IMR-90 (cell line): ENCODE results near the gene HBEGF. TPM values are rescaled to one million over a fixed set of nuclear protein-coding genes. Genes with fewer than 3 reads are reported as not detected.

Experiments
- ATAC-seq: fragments of 200-7000 bp; cut with Tn5 transposase; 2 replicates; pipeline ENCODE4 v1.9.1; 2020; ENCODE audit warnings: low read depth, mild to moderate bottlenecking, moderate library complexity
- BruUV-seq: library from RNA; stranded (reverse); fragments of 400-500 nt; replicated peaks from 2 replicates; lab custom pipeline; 2021; lab: Mats Ljungman, UMichigan
- CTCF ChIA-PET: fragments of 300-600 bp; formaldehyde crosslinking; extraction: SDS; loops from one replicate; lab custom pipeline; 2021; ENCODE audit warnings: antibody characterized with exemption; lab: Yijun Ruan, JAX
- POLR2A ChIA-PET: fragments of 300-600 bp; sonication (Branson Sonifier 250); formaldehyde crosslinking; loops from one replicate; lab custom pipeline; 2022; ENCODE audit warnings: antibody characterized with exemption; ENCODE audit not compliant: unreplicated experiment; lab: Charles Lee
- DNase-seq: peaks from one replicate; pipeline ENCODE4 v3.0.0; 2013
- H2AFZ ChIP-seq: replicated peaks from 2 replicates; pipeline ENCODE3; 2013; ENCODE audit warnings: low read length, mild to moderate bottlenecking; ENCODE audit not compliant: poor library complexity
- H2AK5ac ChIP-seq: 2 replicates; pipeline ENCODE4 v1.6.1; 2013; ENCODE audit warnings: low read depth, low read length, inconsistent platforms
- H2AK9ac ChIP-seq: replicated peaks from 2 replicates; pipeline ENCODE3; 2013; ENCODE audit warnings: mild to moderate bottlenecking, low read depth, low read length, moderate library complexity; ENCODE audit not compliant: poor library complexity
- H2BK120ac ChIP-seq: 2 replicates; pipeline ENCODE4 v1.6.1; 2013; ENCODE audit warnings: low read depth, low read length, inconsistent platforms
- H2BK15ac ChIP-seq: 3 replicates; pipeline ENCODE4 v1.6.1; 2013; ENCODE audit warnings: low read depth, low read length, inconsistent platforms
- H2BK20ac ChIP-seq: 2 replicates; pipeline ENCODE4 v1.6.1; 2013; ENCODE audit warnings: low read depth, mild to moderate bottlenecking, inconsistent platforms, low read length, moderate library complexity
- H2BK5ac ChIP-seq: 2 replicates; pipeline ENCODE4 v1.6.1; 2013; ENCODE audit warnings: mild to moderate bottlenecking, low read depth, low read length, inconsistent platforms; ENCODE audit not compliant: poor library complexity, severe bottlenecking
- H3K14ac ChIP-seq: replicated peaks from 2 replicates; pipeline ENCODE4 v1.6.1; 2013; ENCODE audit warnings: low read depth, low read length, inconsistent platforms
- H3K18ac ChIP-seq: 2 replicates; pipeline ENCODE4 v1.6.1; 2013; ENCODE audit warnings: low read depth, low read length, control low read depth
- H3K23ac ChIP-seq: 2 replicates; pipeline ENCODE4 v1.6.1; 2013; ENCODE audit warnings: low read depth, low read length, inconsistent platforms
- H3K27ac ChIP-seq: 2 replicates; pipeline ENCODE4 v1.5.1; 2013; ENCODE audit warnings: mild to moderate bottlenecking, control low read depth, low read length; ENCODE audit not compliant: insufficient read depth
- H3K27me3 ChIP-seq: 2 replicates; pipeline ENCODE4 v1.6.1; 2013; ENCODE audit warnings: low read length; ENCODE audit not compliant: control insufficient read depth, insufficient read depth
- H3K36me3 ChIP-seq: 2 replicates; pipeline ENCODE4 v1.6.1; 2013; ENCODE audit warnings: low read length, mixed read lengths; ENCODE audit not compliant: control insufficient read depth, insufficient read depth
- H3K4ac ChIP-seq: 2 replicates; pipeline ENCODE4 v1.6.1; 2013; ENCODE audit warnings: low read depth, low read length, inconsistent platforms
- H3K4me1 ChIP-seq: 2 replicates; pipeline ENCODE4 v1.6.1; 2013; ENCODE audit warnings: low read length, mixed read lengths; ENCODE audit not compliant: control insufficient read depth, insufficient read depth
- H3K4me2 ChIP-seq: 2 replicates; pipeline ENCODE4 v1.6.1; 2013; ENCODE audit warnings: low read depth, mild to moderate bottlenecking, control low read depth, low read length, moderate library complexity
- H3K4me3 ChIP-seq: 2 replicates; pipeline ENCODE4 v1.5.1; 2013; ENCODE audit warnings: low read depth, mild to moderate bottlenecking, control low read depth, low read length, moderate library complexity; ENCODE audit not compliant: insufficient read depth
- H3K56ac ChIP-seq: 2 replicates; pipeline ENCODE4 v1.6.1; 2013; ENCODE audit warnings: low read length, inconsistent platforms; ENCODE audit not compliant: insufficient read depth; ENCODE audit errors: extremely low read depth
- H3K79me1 ChIP-seq, 2 experiments: 2 replicates each; pipeline ENCODE4 v1.6.1; 2013; ENCODE audit warnings: low read length in 2 of 2, inconsistent platforms in 1 of 2, low read depth in 1 of 2
- H3K9ac ChIP-seq: 2 replicates; pipeline ENCODE4 v1.6.1; 2013; ENCODE audit warnings: low read depth, low read length, control low read depth
- H3K9me1 ChIP-seq: 2 replicates; pipeline ENCODE4 v1.6.1; 2013; ENCODE audit warnings: low read length, inconsistent platforms; ENCODE audit not compliant: insufficient read depth
- H3K9me3 ChIP-seq: 2 replicates; pipeline ENCODE4 v1.6.1; 2013; ENCODE audit warnings: low read length; ENCODE audit not compliant: control insufficient read depth, insufficient read depth
- H4K20me1 ChIP-seq: 2 replicates; pipeline ENCODE4 v1.6.1; 2013; ENCODE audit warnings: low read length, inconsistent platforms; ENCODE audit not compliant: insufficient read depth
- H4K5ac ChIP-seq: 2 replicates; pipeline ENCODE4 v1.6.1; 2013; ENCODE audit warnings: mild to moderate bottlenecking, low read depth, low read length, control low read depth
- H4K8ac ChIP-seq, 2 experiments: 2 replicates each; pipeline ENCODE4 v1.6.1; 2013; ENCODE audit warnings: low read depth in 2 of 2, low read length in 2 of 2, control low read depth in 1 of 2, inconsistent platforms in 1 of 2
- H4K91ac ChIP-seq: 2 replicates; pipeline ENCODE4 v1.6.1; 2013; ENCODE audit warnings: low read depth, low read length, inconsistent platforms; ENCODE audit not compliant: insufficient read depth
- BHLHE40 ChIP-seq: fragments of 150-350 bp; IDR thresholded peaks from 2 replicates; pipeline ENCODE4 v1.6.1; 2016; ENCODE audit warnings: mild to moderate bottlenecking, low read depth, low read length
- MAZ ChIP-seq: IDR thresholded peaks from 2 replicates; pipeline ENCODE4 v1.6.1; 2012; ENCODE audit warnings: low read depth, mild to moderate bottlenecking, low read length, improper control_type of control experiment, moderate library complexity, borderline replicate concordance
- POLR2A ChIP-seq: IDR thresholded peaks from 2 replicates; pipeline ENCODE4 v1.6.1; 2012; ENCODE audit warnings: mild to moderate bottlenecking, low read depth, low read length
- RCOR1 ChIP-seq: IDR thresholded peaks from 2 replicates; pipeline ENCODE4 v1.6.1; 2012; ENCODE audit warnings: mild to moderate bottlenecking, low read length, improper control_type of control experiment; ENCODE audit not compliant: insufficient replicate concordance
- RFX5 ChIP-seq: IDR thresholded peaks from 2 replicates; pipeline ENCODE4 v1.8.0; 2012; ENCODE audit warnings: low read depth, mild to moderate bottlenecking, low read length, moderate library complexity
- WGBS, 2 experiments: methylation state at CpG; one replicate each; pipeline versions ENCODE4 v1.1.5 to v1.1.7; 2013; ENCODE audit warnings: missing lambda C conversion rate in 2 of 2; ENCODE audit not compliant: insufficient read length in 1 of 2; ENCODE audit errors: extremely low coverage in 2 of 2; 5-methylcytosine and 5-hydroxymethylcytosine counted together
- dilution Hi-C: fragments of 300-500 bp; cut with HindIII; formaldehyde crosslinking; loops from one replicate; pipeline ENCODE4 v1.14.3; 2018; ENCODE audit warnings: low sequenced_read_pairs; ENCODE audit not compliant: unreplicated experiment
- in situ Hi-C: fragments of 300-500 bp; cut with MboI; formaldehyde crosslinking; loops from 3 replicates; pipeline ENCODE4 v1.14.3; 2019; ENCODE audit warnings: low sequenced_read_pairs, inconsistent platforms, mixed read lengths
- intact Hi-C: fragments of 100-400 bp; cut with micrococcal nuclease; formaldehyde crosslinking; loops from 2 replicates; pipeline ENCODE4 v1.10.0; 2022
- polyA plus RNA-seq, 3 experiments: library from polyadenylated mRNA; depleted of rRNA; stranded (reverse); fragments of >200 nt; gene quantifications; 2 replicates each; pipeline ENCODE4 v1.2.3, GENCODE V29; 2012; ENCODE audit warnings: low replicate concordance in 1 of 3
- total RNA-seq: library from RNA; depleted of rRNA; stranded (reverse); fragments of >200 nt; gene quantifications from 2 replicates; pipeline ENCODE4 v1.2.3, GENCODE V29; 2012

The HBEGF gene
- total and polyA plus RNA-seq, 2 of the 4 experiments (the other 2 are of a cell fraction): 18.8 to 36.1 TPM

DNA sequence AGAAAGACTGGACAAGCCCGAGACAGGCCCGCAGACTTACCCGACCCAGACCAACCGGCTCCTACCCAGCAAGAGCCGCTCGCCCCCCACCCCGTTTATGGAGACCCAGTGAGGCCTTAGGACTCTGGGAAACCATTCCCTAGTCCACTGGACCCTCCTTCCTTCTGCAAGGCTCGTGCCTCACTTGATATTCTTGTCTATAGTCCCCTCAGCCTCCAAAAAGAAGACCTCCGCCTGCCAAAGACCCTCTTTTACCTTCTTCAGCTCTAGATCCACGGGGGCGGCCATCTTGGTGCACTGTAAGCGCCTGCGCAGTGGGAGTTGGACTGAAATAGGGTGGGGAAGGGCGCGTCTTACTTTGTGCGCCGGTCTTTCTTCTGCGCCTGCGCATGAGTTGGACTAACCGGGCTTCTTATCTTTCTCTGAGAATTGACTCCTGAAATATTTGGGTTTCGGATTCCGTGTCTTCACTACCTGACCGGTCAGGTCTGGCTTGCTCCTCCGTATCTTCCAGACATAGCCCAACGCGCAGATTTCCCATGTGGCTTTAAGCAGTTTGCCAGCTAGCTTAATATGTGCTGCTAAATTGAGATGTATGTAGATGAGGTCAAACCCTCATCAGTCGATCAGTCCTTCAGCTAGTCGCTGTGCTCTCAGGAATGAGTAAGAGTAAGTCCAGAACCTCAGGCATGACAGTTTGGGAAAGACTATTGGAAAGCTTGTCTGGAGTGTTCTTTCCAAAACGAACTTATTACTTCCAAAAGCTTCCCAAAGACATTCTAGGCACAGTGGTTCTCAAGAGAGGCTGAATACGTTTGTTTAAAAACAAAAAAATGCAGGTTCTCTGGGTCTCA, 43.4 kb downstream of the HBEGF start, which contains the start of gene PFDN1:
Gene PFDN1, minus strand, starts transcription at position 316 of the 854 bp plus-strand sequence. Its CDS starts 28 bp downstream, at position 288.
- Histone ChIP-seq H3K4me1 (peaks cover 5% of the 10 kb centered on the region), H2AK9ac (peak within 1 kb of the TSS; percentile 42), H3K23ac (peak within 1 kb of the TSS; percentile 99), H4K91ac (peak within 1 kb of the TSS; percentile 98), H4K5ac (peak within 1 kb of the TSS; percentile 98), H4K8ac (peak within 1 kb of the TSS; percentile 84 to 99), H3K18ac (peak within 1 kb of the TSS; percentile 84), H3K9me3 (no peaks in the 10 kb centered on the region), H2BK120ac (peak within 1 kb of the TSS; percentile 96), H3K9me1 (peaks cover 7% of the 10 kb centered on the region), H3K4ac (peak within 1 kb of the TSS; percentile 99), H3K56ac (peak within 1 kb of the TSS; percentile 91), H4K20me1 (no peaks in the 10 kb centered on the region), H2BK5ac (peak within 1 kb of the TSS; percentile 87), H2AFZ (peak within 1 kb of the TSS; percentile 97), H3K27me3 (no peaks in the 10 kb centered on the region), H2BK15ac (peak within 1 kb of the TSS; percentile 98; the same call in 2 of the 3 replicates), H3K4me2 (peak within 1 kb of the TSS; percentile 94), H3K14ac (peak within 1 kb of the TSS; percentile 100), H3K27ac (peak within 1 kb of the TSS; percentile 90), H2AK5ac (peak within 1 kb of the TSS; percentile 78), H3K4me3 (peak within 1 kb of the TSS; percentile 81), H3K9ac (peak within 1 kb of the TSS; percentile 96), H2BK20ac (peak within 1 kb of the TSS; percentile 87), H3K36me3 (peaks cover 2% of the 10 kb centered on the region; the same call in 1 of the 2 replicates), H3K79me1 (peaks cover 4 to 28% of the 10 kb centered on the region in 2 experiments)
- intact Hi-C loops (no loop called here), in situ Hi-C loops (no loop called here), dilution Hi-C loops (no loop called here)
- no TSS peak for BruUV-seq
- DNase-seq: peak; percentile 94
- 2% methylated on average over 9 of the region's 30 CpGs; no CpG with 5 or more reads in 1 of the 2 experiments for WGBS, 2 experiments
- CTCF ChIA-PET: interaction anchor here (1.1 to 2.1 kb wide), 3 partner anchors 43 to 59 kb away, joined by 4 to 6 read pairs (median 4); partner anchors contain the start of gene HBEGF
- POLR2A ChIA-PET: interaction anchor here (0.5 to 1.4 kb wide), 3 partner anchors 20 to 37 kb away, joined by 3 to 13 read pairs (median 6); no protein-coding TSS in a partner anchor
- peak; percentile 98 for ATAC-seq
- no peak for TF ChIP-seq RCOR1
- TF ChIP-seq POLR2A: peak; percentile 73; the same call in 1 of the 2 replicates
- TF ChIP-seq BHLHE40: no peak
- TF ChIP-seq MAZ: no peak; the same call in 1 of the 2 replicates
- TF ChIP-seq RFX5: no peak
